ENCODE results near the gene NR2F2. TPM values are rescaled to one million over a fixed set of nuclear protein-coding genes. Genes with fewer than 3 reads are reported as not detected.
A peak's percentile ranks its signal among the peaks of the same experiment; 100 is the strongest.

The NR2F2 gene
- total RNA-seq, 2 donors from 2014 or later = 31.8 to 49.8 TPM

DNA sequence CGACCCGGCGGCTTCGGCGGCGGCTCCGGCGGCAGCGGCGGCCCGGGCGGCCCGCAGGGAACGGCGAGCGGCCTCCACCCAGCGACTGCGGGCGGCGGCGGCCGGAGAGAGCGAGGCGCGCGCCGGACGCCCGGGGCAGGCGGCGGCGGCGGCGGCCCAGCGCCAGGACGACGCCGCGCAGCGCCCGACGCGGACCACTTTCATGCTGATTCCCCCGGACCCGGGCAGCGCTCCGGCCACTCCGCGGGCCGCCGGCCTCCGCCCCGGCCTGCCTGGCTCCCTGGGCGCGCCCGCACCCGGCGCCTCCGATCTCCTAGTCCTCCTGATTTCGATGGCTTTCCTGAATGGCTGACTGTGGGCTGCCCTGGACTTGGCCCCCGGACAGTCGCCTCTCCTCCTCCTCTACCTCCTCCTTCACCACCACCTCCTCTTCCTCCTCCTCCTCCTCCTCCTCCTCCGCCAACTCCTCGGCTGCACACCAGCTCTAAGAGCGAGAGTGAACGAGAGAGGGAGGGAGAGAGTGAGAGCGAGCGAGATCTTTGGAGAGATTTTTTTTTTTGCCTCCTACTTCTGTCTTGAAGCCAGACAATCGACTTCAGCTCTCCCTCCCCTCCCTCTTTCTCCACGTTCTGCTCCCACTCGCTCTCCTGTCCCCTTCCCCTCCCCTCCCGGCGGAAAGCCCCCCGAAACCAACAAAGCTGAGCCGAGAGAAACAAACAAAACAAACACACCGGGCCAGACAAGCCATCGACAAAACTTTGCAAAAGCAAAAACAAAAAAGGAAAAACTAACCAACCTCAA is 844 bp downstream of the NR2F2 start:
- ATAC-seq (ENCODE audit: insufficient number of reproducible peaks, low FRiP score, low read depth) (no peak), DNase-seq (ENCODE audit: low spot score) (no peak)
- peak overlapping the region; percentile 93 for H3K4me3 ChIP-seq
- no peaks in the 10 kb centered on the region for H3K9me3 ChIP-seq
- TF ChIP-seq, protein P1, sequence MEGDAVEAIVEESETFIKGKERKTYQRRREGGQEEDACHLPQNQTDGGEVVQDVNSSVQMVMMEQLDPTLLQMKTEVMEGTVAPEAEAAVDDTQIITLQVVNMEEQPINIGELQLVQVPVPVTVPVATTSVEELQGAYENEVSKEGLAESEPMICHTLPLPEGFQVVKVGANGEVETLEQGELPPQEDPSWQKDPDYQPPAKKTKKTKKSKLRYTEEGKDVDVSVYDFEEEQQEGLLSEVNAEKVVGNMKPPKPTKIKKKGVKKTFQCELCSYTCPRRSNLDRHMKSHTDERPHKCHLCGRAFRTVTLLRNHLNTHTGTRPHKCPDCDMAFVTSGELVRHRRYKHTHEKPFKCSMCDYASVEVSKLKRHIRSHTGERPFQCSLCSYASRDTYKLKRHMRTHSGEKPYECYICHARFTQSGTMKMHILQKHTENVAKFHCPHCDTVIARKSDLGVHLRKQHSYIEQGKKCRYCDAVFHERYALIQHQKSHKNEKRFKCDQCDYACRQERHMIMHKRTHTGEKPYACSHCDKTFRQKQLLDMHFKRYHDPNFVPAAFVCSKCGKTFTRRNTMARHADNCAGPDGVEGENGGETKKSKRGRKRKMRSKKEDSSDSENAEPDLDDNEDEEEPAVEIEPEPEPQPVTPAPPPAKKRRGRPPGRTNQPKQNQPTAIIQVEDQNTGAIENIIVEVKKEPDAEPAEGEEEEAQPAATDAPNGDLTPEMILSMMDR (IDR thresholded peaks at IDR 0.05) = no peak
- peak overlapping the region; percentile 94 to 95 for H3K27ac ChIP-seq
- H3K36me3 ChIP-seq = peaks cover 6% of the 10 kb centered on the region
- H3K27me3 ChIP-seq (replicated peaks; ENCODE audit: insufficient read depth) = no peaks in the 10 kb centered on the region
- H3K4me1 ChIP-seq (ENCODE audit: control insufficient read depth in 1 of 2, low read depth in 2 of 2) = peaks cover 0 to 23% of the 10 kb centered on the region in 2 donors

DNA sequence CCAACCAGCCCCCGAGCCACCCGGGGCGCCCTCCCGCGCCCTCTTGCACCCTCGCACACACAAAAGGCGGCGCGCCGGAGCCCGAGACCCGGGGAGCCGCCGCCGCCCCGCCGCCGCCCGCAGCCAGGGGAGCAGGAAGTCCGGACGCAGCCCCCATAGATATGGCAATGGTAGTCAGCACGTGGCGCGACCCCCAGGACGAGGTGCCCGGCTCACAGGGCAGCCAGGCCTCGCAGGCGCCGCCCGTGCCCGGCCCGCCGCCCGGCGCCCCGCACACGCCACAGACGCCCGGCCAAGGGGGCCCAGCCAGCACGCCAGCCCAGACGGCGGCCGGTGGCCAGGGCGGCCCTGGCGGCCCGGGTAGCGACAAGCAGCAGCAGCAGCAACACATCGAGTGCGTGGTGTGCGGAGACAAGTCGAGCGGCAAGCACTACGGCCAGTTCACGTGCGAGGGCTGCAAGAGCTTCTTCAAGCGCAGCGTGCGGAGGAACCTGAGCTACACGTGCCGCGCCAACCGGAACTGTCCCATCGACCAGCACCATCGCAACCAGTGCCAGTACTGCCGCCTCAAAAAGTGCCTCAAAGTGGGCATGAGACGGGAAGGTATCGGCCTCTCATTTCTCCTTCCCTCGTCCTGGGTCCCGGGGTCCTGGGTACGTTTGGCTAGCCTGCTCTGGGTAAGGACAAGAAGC is 1.6 kb downstream of the NR2F2 start:
- DNase-seq (ENCODE audit: low spot score) (no peak), ATAC-seq (ENCODE audit: insufficient number of reproducible peaks, low FRiP score, low read depth) (no peak)
- TF ChIP-seq, protein P1 (IDR thresholded peaks at IDR 0.05) = no peak
- Histone ChIP-seq H3K4me3 (peak overlapping the region; percentile 74), H3K27me3 (replicated peaks; ENCODE audit: insufficient read depth) (no peaks in the 10 kb centered on the region), H3K27ac (peak overlapping the region; percentile 94 to 95), H3K4me1 (ENCODE audit: control insufficient read depth in 1 of 2, low read depth in 2 of 2) (peaks cover 0 to 23% of the 10 kb centered on the region in 2 donors), H3K9me3 (no peaks in the 10 kb centered on the region), H3K36me3 (peaks cover 6% of the 10 kb centered on the region)

DNA sequence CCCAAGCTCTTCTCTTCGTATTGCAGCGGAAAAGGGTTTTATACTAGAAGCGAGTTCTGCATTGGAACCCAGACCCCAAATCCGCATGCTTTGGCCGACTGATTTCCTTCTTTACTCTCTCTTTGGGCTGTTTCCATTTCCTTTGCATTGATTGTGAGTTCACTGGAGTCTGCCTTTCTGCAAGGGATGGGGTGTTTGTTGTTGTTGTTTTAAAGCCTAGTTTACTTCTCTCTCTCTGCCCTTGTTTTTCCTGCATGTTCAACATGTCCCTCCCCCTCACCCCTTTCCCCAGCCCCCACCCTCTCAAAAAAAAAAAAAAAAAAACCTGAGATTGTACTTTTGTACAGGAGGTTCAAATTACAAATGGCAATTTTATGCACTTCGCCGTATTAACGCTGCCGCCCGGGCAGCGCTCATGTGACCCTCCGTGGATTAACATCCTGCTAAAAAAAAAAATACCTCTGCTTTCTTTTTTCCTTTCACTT is 2.2 kb downstream of the NR2F2 start:
- peak overlapping the region; percentile 74 for H3K4me3 ChIP-seq
- peaks cover 0 to 19% of the 10 kb centered on the region in 2 donors for H3K4me1 ChIP-seq (ENCODE audit: control insufficient read depth in 1 of 2, low read depth in 2 of 2)
- ATAC-seq (ENCODE audit: insufficient number of reproducible peaks, low FRiP score, low read depth) (no peak), DNase-seq (ENCODE audit: low spot score) (no peak)
- peak overlapping the region; percentile 94 to 95 for H3K27ac ChIP-seq
- H3K9me3 ChIP-seq = no peaks in the 10 kb centered on the region
- peaks cover 6% of the 10 kb centered on the region for H3K36me3 ChIP-seq
- TF ChIP-seq, protein P1 (IDR thresholded peaks at IDR 0.05) = no peak
- no peaks in the 10 kb centered on the region for H3K27me3 ChIP-seq (replicated peaks; ENCODE audit: insufficient read depth)

DNA sequence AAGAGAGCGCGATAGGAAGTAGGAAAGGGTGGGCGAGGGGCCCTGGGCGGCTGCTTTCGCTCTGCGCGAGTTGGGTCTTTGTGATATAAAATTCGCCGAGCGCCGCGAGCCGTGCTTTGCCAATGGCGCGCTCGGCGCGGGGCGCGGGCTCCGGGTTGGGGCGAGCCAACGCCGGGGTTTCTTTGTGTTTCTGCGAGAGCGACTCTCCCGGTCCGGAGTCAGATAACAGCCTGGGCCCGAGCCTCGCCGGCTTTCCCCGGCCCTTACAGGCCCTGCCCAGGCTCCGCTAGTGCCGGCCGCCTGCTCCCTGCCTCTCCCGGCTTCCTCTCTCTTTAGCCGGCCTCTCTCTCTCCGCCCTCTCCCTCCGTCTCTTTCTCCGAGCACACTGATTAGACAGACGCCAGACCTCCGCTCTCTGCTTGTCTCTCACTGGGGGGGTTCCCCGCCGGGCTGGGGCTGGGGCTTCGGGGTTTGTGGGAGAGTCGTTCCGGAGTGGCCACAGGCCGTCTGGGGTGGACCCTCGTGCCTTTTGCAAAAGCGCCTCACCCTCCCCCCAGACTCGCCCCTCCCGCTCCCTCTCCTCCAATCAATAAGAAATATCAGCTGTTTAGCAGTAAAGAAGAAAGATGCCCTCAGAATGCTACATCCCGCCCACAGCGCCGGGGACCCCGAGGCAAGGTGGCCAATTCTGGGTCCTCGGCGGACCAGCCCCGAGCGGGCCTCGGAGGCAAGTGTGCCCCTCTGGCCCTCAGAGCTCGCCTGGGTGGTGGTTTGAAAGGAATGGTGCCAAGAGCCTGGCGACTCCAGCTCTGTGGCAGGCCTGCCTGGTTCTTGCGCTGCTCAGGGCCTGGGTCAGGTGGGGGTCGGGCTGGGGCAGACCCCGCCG is 2.9 kb downstream of the NR2F2 start:
- H3K27me3 ChIP-seq (replicated peaks; ENCODE audit: insufficient read depth) = no peaks in the 10 kb centered on the region
- no peak for ATAC-seq (ENCODE audit: insufficient number of reproducible peaks, low FRiP score, low read depth)
- TF ChIP-seq, protein P1 (IDR thresholded peaks at IDR 0.05) = no peak
- H3K27ac ChIP-seq = peak overlapping the region; percentile 94 to 95
- H3K4me1 ChIP-seq (ENCODE audit: control insufficient read depth in 1 of 2, low read depth in 2 of 2) = peaks cover 0 to 16% of the 10 kb centered on the region in 2 donors
- peaks cover 6% of the 10 kb centered on the region for H3K36me3 ChIP-seq
- H3K9me3 ChIP-seq = no peaks in the 10 kb centered on the region
- no peak for DNase-seq (ENCODE audit: low spot score)
- peak overlapping the region; percentile 74 for H3K4me3 ChIP-seq

Data from thoracic aorta (tissue), 2 donors.